Pons (tissue), 1 donor: ENCODE measurements around the gene AUTS2.

ENCODE experiments used
- DNase-seq: peaks from one replicate; pipeline ENCODE4 v3.0.0-alpha.2; 2016; ENCODE audit warnings: low spot score

AUTS2 gene

GRCh38 chr7:70693686-70694433, 1095.6 kb downstream of the AUTS2 start:
- peak; percentile 37 for DNase-seq

- DNase-seq = peak; percentile 29
Observed at GRCh38 chr7:70694434-70694970, 1096.2 kb downstream of the AUTS2 start.

GRCh38 chr7:70694971-70695794, 1096.9 kb downstream of the AUTS2 start:
- DNase-seq = no peak

GRCh38 chr7:70695795-70696083, 1097.5 kb downstream of the AUTS2 start:
- DNase-seq = no peak

- DNase-seq = no peak
Observed at GRCh38 chr7:70696201-70696754, 1098.0 kb downstream of the AUTS2 start.

- DNase-seq = peak; percentile 79
Observed at GRCh38 chr7:70698219-70698832, 1100.1 kb downstream of the AUTS2 start.

GRCh38 chr7:70699271-70699670, 1101.0 kb downstream of the AUTS2 start:
- no peak for DNase-seq

- DNase-seq = no peak
Observed at GRCh38 chr7:70700055-70700940, 1102.0 kb downstream of the AUTS2 start.

GRCh38 chr7:70700941-70701425, 1102.7 kb downstream of the AUTS2 start:
- no peak for DNase-seq

- no peak for DNase-seq
Observed at GRCh38 chr7:70701477-70701876, 1103.2 kb downstream of the AUTS2 start.

GRCh38 chr7:70701991-70702390, 1103.7 kb downstream of the AUTS2 start:
- DNase-seq = no peak

- DNase-seq = no peak
Observed at GRCh38 chr7:70703785-70704184, 1105.5 kb downstream of the AUTS2 start.

- DNase-seq = no peak
Observed at GRCh38 chr7:70704831-70705346, 1106.6 kb downstream of the AUTS2 start.

- DNase-seq = no peak
Observed at GRCh38 chr7:70706204-70706603, 1107.9 kb downstream of the AUTS2 start.

GRCh38 chr7:70706698-70707097, 1108.4 kb downstream of the AUTS2 start:
- no peak for DNase-seq

- DNase-seq = no peak
Observed at GRCh38 chr7:70707823-70708243, 1109.6 kb downstream of the AUTS2 start.

GRCh38 chr7:70710011-70710480, 1111.8 kb downstream of the AUTS2 start:
- no peak for DNase-seq

GRCh38 chr7:70710651-70711050, 1112.4 kb downstream of the AUTS2 start:
- DNase-seq = no peak

- DNase-seq = no peak
Observed at GRCh38 chr7:70711452-70711851, 1113.2 kb downstream of the AUTS2 start.

GRCh38 chr7:70712942-70713341, 1114.7 kb downstream of the AUTS2 start:
- no peak for DNase-seq

GRCh38 chr7:70714506-70715038, 1116.3 kb downstream of the AUTS2 start:
- DNase-seq = no peak
